GM21576 (cell line): ENCODE measurements around the gene PTPRE.

Source experiments
- ATAC-seq: cut with Tn5 transposase; IDR thresholded peaks from one replicate; pipeline ENCODE4 v1.9.1; 2021; ENCODE audit warnings: mild to moderate bottlenecking, moderate library complexity; ENCODE audit not compliant: unreplicated experiment

PTPRE gene

GRCh38 chr10:127995939-127996338 lies 89.0 kb downstream of the PTPRE start:
- ATAC-seq, result no peak

- ATAC-seq, result no peak
These were observed 89.7 kb downstream of the PTPRE start for GRCh38 chr10:127996586-127996985.

- ATAC-seq, result no peak
These were observed 90.4 kb downstream of the PTPRE start for GRCh38 chr10:127997271-127997670.

GRCh38 chr10:127997937-127998336 lies 91.0 kb downstream of the PTPRE start:
- no peak for ATAC-seq

- no peak for ATAC-seq
These were observed 91.7 kb downstream of the PTPRE start for GRCh38 chr10:127998501-127999144.

GRCh38 chr10:127999297-128000129 lies 92.6 kb downstream of the PTPRE start:
- no peak for ATAC-seq

- no peak for ATAC-seq
These were observed 93.8 kb downstream of the PTPRE start for GRCh38 chr10:128000471-128001362.

GRCh38 chr10:128001363-128001745 lies 94.5 kb downstream of the PTPRE start:
- no peak for ATAC-seq

GRCh38 chr10:128001849-128002248 lies 94.9 kb downstream of the PTPRE start:
- ATAC-seq, result no peak

GRCh38 chr10:128003521-128003920 lies 96.6 kb downstream of the PTPRE start:
- no peak for ATAC-seq

- no peak for ATAC-seq
These were observed 99.0 kb downstream of the PTPRE start for GRCh38 chr10:128005858-128006257.

GRCh38 chr10:128007056-128007455 lies 100.2 kb downstream of the PTPRE start:
- no peak for ATAC-seq

- ATAC-seq, result no peak
These were observed 101.1 kb downstream of the PTPRE start for GRCh38 chr10:128007971-128008370.

- ATAC-seq, result no peak
These were observed 101.8 kb downstream of the PTPRE start for GRCh38 chr10:128008521-128009250.

GRCh38 chr10:128009372-128010126 lies 102.6 kb downstream of the PTPRE start:
- no peak for ATAC-seq

GRCh38 chr10:128011059-128011979 lies 104.4 kb downstream of the PTPRE start:
- peak; percentile 77 for ATAC-seq

- ATAC-seq, result no peak
These were observed 106.7 kb downstream of the PTPRE start for GRCh38 chr10:128013626-128014025.

GRCh38 chr10:128014236-128014635 lies 107.3 kb downstream of the PTPRE start:
- no peak for ATAC-seq
